ENCODE data around the gene LAD1.

DNA sequence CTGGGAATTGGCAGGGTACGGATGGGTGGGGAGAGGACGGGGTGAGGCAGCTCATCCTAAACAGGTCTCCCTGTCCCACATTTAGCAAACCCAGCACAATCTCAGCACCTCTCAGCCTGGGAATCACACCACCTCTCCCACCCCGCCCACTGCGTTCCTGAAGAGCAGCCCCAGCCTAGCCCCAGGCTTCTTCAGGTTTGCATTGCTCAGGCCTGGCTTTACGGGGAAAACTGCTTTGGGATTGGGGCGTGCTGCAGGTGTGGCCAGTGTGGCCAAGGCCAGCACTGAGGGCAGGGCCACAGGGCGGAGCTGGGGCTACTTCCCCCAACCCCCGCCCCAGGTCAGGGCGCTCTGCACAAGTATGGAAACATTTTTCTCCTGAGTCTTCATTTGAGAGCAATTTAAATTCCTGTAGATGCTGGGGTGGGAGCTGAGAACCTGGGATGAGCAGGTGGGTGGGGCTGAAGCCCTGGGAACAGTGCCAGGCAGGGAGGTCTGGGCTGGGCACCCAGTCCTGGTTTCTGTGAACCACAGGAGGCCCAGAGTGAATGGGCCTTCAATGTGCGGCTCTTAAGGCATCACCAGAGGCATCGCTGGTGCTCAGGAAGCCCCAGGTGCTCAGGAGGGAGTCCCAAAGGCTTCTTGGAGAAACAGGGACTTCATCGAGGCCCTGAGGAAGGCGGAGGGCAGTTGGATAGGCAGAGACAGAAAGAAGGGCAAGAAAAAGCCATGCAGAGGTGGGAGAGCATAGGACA lies 45.8 kb downstream of the LAD1 start:
- TF ChIP-seq POLR2A (IDR thresholded peaks at IDR 0.05): no peak
- TF ChIP-seq, protein P1, sequence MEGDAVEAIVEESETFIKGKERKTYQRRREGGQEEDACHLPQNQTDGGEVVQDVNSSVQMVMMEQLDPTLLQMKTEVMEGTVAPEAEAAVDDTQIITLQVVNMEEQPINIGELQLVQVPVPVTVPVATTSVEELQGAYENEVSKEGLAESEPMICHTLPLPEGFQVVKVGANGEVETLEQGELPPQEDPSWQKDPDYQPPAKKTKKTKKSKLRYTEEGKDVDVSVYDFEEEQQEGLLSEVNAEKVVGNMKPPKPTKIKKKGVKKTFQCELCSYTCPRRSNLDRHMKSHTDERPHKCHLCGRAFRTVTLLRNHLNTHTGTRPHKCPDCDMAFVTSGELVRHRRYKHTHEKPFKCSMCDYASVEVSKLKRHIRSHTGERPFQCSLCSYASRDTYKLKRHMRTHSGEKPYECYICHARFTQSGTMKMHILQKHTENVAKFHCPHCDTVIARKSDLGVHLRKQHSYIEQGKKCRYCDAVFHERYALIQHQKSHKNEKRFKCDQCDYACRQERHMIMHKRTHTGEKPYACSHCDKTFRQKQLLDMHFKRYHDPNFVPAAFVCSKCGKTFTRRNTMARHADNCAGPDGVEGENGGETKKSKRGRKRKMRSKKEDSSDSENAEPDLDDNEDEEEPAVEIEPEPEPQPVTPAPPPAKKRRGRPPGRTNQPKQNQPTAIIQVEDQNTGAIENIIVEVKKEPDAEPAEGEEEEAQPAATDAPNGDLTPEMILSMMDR (IDR thresholded peaks at IDR 0.05 in 8 of 11, conservative IDR thresholded peaks at IDR 0.05 in 3 of 11): no peak
